ENCODE results near the gene SLC11A1.

SLC11A1 gene

DNA sequence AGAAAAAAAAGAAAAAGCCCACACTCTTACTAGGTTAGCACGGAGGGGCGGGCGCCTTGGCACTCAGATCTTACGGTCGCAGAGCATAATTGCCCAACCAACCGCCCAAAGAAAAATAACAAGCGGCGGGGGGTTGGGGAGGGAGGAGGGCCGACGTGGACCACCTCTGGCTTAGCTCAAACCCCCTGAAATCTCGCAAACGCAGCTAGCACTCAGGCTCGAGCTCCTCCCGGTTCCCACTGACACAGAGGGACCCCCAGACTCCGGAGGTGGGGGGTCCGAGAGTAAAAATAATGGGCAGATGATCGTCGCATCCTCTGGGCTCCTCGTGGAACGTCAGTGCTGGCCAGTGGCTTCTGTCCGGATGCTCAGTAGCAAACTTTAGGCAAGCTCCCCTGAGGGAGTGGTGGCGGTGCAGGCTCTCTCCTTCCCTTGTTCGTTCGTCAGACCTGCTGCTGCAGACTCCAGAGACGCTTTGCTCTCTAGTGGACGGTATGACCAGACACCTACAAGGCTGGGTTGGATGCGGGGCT, 13.4 kb upstream of the SLC11A1 start:
- Histone ChIP-seq H3K9ac (ENCODE audit: low read depth, low read length) (no peak overlapping the region), H3K4me1 (ENCODE audit: insufficient read depth, low read length) (no peaks in the 10 kb centered on the region), H3K27ac (ENCODE audit: low read length) (no peak overlapping the region), H3K27me3 (ENCODE audit: insufficient read depth, low read length) (peaks cover 7% of the 10 kb centered on the region; the same call in 1 of the 2 replicates), H3K4me3 (ENCODE audit: low read length) (peak overlapping the region; percentile 47; the same call in 1 of the 2 replicates), H3K36me3 (ENCODE audit: insufficient read depth, low read depth, low read length) (no peaks in the 10 kb centered on the region), H3K9me3 (ENCODE audit: insufficient read depth, low read depth, low read length) (no peaks in the 10 kb centered on the region)

DNA sequence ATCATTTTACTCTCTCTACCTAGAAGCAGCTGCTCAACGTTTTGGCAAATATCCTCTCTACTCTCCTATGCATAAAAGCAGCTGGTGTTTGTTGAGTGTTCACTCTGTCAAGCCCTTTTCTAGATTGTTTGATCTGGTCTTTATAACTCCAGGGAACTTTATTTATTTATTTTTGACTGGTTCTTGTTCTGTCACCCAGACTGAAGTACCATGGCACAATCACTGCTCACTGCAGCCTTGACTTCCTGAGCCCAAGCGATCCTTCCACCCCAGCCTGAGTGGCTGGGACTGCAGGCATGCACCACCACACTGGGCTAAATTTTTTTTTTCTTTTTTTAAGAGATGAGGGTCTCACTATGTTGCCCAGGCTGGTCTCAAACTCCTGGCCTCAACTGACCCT, 12.7 kb upstream of the SLC11A1 start:
- Histone ChIP-seq H3K9ac (ENCODE audit: low read depth, low read length) (no peak overlapping the region), H3K27ac (ENCODE audit: low read length) (no peak overlapping the region), H3K36me3 (ENCODE audit: insufficient read depth, low read depth, low read length) (no peaks in the 10 kb centered on the region), H3K9me3 (ENCODE audit: insufficient read depth, low read depth, low read length) (no peaks in the 10 kb centered on the region), H3K4me3 (ENCODE audit: low read length) (no peak overlapping the region), H3K4me1 (ENCODE audit: insufficient read depth, low read length) (no peaks in the 10 kb centered on the region), H3K27me3 (ENCODE audit: insufficient read depth, low read length) (peaks cover 7% of the 10 kb centered on the region; the same call in 1 of the 2 replicates)

DNA sequence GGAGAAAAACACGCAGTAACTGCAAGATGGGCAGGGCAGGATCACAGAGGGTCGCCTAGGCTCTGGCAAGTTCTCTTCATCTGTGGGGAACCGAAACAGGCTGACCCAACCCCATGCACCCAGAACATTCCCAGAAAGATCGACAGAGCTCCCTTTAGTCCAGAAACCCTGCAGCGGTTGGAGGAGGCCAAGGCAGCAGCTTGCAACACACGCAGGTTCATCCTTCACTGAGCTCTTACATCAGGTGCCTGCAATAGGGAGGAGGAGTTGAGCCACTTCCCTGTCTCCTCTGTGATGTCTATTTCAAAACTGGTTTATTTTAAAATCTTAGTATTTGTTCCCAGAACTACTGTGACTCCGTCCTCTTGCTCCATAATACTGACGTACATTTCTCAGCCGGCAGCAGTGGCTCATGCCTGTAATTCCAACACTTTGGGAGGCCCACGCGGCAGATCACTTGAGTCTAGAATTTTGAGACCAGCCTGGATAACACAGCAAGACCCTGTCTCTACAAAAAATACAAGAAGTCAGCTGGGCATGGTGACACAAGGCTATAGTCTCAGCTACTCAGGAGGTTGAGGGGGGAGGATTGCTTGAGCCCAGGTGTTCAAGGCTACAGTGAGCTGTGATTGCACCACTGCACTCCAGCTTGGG, 11.5 kb upstream of the SLC11A1 start:
- no peak overlapping the region for H3K4me3 ChIP-seq (ENCODE audit: low read length)
- H3K9me3 ChIP-seq (ENCODE audit: insufficient read depth, low read depth, low read length), result no peaks in the 10 kb centered on the region
- no peak overlapping the region for H3K27ac ChIP-seq (ENCODE audit: low read length)
- no peaks in the 10 kb centered on the region for H3K4me1 ChIP-seq (ENCODE audit: insufficient read depth, low read length)
- no peaks in the 10 kb centered on the region for H3K36me3 ChIP-seq (ENCODE audit: insufficient read depth, low read depth, low read length)
- H3K9ac ChIP-seq (ENCODE audit: low read depth, low read length), result no peak overlapping the region; the same call in 1 of the 2 replicates
- H3K27me3 ChIP-seq (ENCODE audit: insufficient read depth, low read length), result peaks cover 7% of the 10 kb centered on the region; the same call in 1 of the 2 replicates

DNA sequence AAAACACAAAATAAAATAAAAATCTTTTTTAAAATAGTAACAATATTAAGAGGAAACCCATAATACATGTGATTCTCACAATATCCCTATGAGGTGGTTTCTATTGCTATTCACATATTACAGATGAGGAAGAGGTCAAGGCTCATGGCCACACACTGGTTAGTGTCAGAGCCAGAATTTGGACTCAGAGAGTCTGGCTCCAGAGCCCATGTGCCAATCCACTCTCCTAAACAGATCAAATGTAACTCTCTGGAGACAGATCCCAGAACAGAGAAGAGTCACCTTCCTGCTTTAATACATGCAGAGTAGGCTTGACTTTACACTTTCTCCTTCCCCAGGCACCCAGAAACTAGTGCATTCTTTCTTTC, 10.1 kb upstream of the SLC11A1 start:
- peaks cover 7% of the 10 kb centered on the region; the same call in 1 of the 2 replicates for H3K27me3 ChIP-seq (ENCODE audit: insufficient read depth, low read length)
- no peaks in the 10 kb centered on the region for H3K9me3 ChIP-seq (ENCODE audit: insufficient read depth, low read depth, low read length)
- H3K4me3 ChIP-seq (ENCODE audit: low read length), result no peak overlapping the region
- H3K4me1 ChIP-seq (ENCODE audit: insufficient read depth, low read length), result no peaks in the 10 kb centered on the region
- H3K27ac ChIP-seq (ENCODE audit: low read length), result no peak overlapping the region
- H3K9ac ChIP-seq (ENCODE audit: low read depth, low read length), result no peak overlapping the region
- H3K36me3 ChIP-seq (ENCODE audit: insufficient read depth, low read depth, low read length), result no peaks in the 10 kb centered on the region

DNA sequence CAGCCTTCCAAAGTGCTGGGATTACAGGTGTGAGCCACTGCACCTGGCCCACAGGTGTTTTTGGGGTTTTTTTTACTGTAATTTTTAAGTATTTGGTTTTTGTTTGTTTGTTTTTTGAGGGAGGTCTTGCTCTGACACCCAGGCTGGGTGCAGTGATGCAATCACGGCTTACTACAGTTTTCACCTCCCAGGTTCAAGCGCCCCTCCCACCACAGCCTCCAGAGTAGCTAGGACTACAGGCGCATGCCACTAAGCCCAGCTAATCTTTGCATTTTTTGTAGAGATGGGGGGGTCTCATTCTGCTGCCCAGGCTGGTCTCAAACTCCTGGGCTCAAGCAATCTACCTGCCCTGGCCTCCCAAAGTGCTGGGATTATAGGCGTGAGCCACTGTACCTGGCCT, 7.3 kb upstream of the SLC11A1 start:
- Histone ChIP-seq H3K4me1 (ENCODE audit: insufficient read depth, low read length) (no peaks in the 10 kb centered on the region), H3K36me3 (ENCODE audit: insufficient read depth, low read depth, low read length) (no peaks in the 10 kb centered on the region), H3K4me3 (ENCODE audit: low read length) (no peak overlapping the region), H3K9me3 (ENCODE audit: insufficient read depth, low read depth, low read length) (no peaks in the 10 kb centered on the region), H3K27me3 (ENCODE audit: insufficient read depth, low read length) (no peaks in the 10 kb centered on the region), H3K9ac (ENCODE audit: low read depth, low read length) (no peak overlapping the region), H3K27ac (ENCODE audit: low read length) (no peak overlapping the region)

DNA sequence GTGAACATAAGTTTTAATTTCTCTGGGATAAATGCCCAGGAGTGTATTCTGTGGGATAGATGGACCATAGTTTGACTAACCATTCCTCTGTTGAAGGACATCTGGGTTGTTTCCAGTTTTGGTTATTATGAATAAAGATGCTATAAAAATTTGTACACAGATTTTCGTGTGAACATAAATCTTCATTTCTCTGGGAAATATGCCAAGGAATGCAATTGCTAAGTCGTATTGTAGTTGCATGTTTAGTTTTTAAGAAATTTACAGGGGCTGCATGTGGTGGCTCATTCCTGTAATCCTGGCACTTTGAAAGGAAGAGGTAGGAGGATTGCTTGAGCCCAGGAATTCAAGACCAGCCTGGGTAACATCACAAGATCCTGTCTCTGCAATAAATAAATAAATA, 6.9 kb upstream of the SLC11A1 start:
- no peak overlapping the region for H3K9ac ChIP-seq (ENCODE audit: low read depth, low read length)
- no peaks in the 10 kb centered on the region for H3K9me3 ChIP-seq (ENCODE audit: insufficient read depth, low read depth, low read length)
- H3K27ac ChIP-seq (ENCODE audit: low read length), result no peak overlapping the region
- H3K36me3 ChIP-seq (ENCODE audit: insufficient read depth, low read depth, low read length), result no peaks in the 10 kb centered on the region
- H3K27me3 ChIP-seq (ENCODE audit: insufficient read depth, low read length), result no peaks in the 10 kb centered on the region
- H3K4me3 ChIP-seq (ENCODE audit: low read length), result no peak overlapping the region
- no peaks in the 10 kb centered on the region for H3K4me1 ChIP-seq (ENCODE audit: insufficient read depth, low read length)

DNA sequence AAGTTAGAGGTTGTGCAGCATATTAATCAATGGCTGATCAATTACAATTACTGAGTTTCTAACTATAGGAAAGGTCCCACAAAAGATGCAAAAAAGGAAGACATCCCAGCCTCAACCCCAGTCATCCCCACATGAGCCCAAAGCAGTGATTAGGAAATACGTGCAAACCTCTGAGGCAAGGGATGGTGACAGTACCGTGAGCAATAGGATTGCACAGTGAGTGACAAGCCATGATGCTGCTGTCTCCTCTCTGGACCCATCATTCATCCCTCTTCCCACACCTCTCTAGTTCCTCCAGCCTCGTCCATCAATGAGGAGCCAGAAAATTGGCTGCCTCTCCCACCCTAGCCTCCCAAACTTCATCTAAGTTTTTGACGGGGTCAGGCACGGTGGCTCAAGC, 4.0 kb upstream of the SLC11A1 start:
- Histone ChIP-seq H3K9ac (ENCODE audit: low read depth, low read length) (no peak overlapping the region; the same call in 1 of the 2 replicates), H3K27ac (ENCODE audit: low read length) (no peak overlapping the region), H3K4me1 (ENCODE audit: insufficient read depth, low read length) (no peaks in the 10 kb centered on the region), H3K36me3 (ENCODE audit: insufficient read depth, low read depth, low read length) (no peaks in the 10 kb centered on the region), H3K27me3 (ENCODE audit: insufficient read depth, low read length) (peaks cover 13% of the 10 kb centered on the region), H3K9me3 (ENCODE audit: insufficient read depth, low read depth, low read length) (no peaks in the 10 kb centered on the region), H3K4me3 (ENCODE audit: low read length) (no peak overlapping the region)

DNA sequence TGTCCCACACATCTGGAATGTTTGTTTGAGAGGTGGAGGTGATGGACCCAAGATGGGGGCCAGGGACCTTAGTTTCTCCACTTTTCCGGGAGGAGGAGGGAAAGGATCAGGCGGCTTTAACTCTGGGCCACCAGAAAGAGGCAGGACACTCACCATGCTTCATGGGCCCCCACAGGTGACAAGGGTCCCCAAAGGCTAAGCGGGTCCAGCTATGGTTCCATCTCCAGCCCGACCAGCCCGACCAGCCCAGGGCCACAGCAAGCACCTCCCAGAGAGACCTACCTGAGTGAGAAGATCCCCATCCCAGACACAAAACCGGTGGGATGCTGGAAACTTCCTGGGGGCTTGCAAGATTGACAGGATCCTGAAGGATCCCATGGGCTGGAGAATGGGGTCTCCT, 712 bp downstream of the SLC11A1 start:
- Histone ChIP-seq H3K27me3 (ENCODE audit: insufficient read depth, low read length) (peaks cover 42% of the 10 kb centered on the region), H3K36me3 (ENCODE audit: insufficient read depth, low read depth, low read length) (no peaks in the 10 kb centered on the region), H3K9me3 (ENCODE audit: insufficient read depth, low read depth, low read length) (no peaks in the 10 kb centered on the region), H3K4me1 (ENCODE audit: insufficient read depth, low read length) (0 out of 2 replicates have a peak, but pooled peaks cover 3% of the 10 kb centered on the region), H3K9ac (ENCODE audit: low read depth, low read length) (no peak overlapping the region), H3K4me3 (ENCODE audit: low read length) (no peak overlapping the region), H3K27ac (ENCODE audit: low read length) (no peak overlapping the region)

DNA sequence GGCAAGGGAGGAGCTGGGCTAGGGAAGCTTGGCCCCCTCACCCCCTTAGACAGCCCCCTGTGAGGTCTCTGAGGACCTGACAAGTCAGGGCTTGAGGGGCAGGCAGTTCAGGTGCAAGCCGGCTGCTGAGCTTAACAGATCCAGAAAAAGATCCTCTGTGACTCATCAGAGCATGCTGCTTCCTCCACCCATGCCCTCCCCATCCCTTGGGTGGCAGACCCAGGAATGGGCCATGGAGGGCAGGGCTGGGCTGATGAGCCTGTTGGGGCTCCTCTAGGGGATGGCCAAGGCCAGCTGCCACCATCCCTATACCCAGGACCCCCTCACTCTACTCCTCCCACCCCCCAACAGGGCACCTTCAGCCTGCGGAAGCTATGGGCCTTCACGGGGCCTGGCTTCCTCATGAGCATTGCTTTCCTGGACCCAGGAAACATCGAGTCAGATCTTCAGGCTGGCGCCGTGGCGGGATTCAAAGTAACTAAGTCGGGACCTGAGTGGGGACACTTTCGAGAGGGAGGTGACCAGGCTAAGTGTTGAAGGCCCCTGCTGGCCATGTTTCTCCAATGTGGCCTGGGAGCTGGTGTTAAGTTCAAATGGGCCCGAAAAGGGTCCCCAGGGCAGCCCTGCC, 1.9 kb downstream of the SLC11A1 start:
- H3K4me1 ChIP-seq (ENCODE audit: insufficient read depth, low read length), result 0 out of 2 replicates have a peak, but pooled peaks cover 3% of the 10 kb centered on the region
- no peak overlapping the region for H3K9ac ChIP-seq (ENCODE audit: low read depth, low read length)
- H3K4me3 ChIP-seq (ENCODE audit: low read length), result no peak overlapping the region

DNA sequence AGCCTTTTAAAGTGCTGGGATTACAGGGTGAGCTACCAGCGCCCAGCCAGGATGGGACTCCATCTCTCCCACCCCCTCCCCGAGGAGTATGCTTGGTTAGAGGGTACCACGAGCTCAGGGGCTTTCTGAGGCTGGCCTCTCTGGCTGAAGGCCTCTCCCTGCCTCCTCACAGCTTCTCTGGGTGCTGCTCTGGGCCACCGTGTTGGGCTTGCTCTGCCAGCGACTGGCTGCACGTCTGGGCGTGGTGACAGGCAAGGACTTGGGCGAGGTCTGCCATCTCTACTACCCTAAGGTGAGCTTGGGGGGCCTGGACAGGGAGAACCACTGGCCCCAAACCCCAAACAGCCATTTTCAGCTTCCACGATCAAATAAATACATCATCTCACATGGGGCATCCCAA, 2.9 kb downstream of the SLC11A1 start:
- Histone ChIP-seq H3K9me3 (ENCODE audit: insufficient read depth, low read depth, low read length) (no peaks in the 10 kb centered on the region), H3K4me3 (ENCODE audit: low read length) (no peak overlapping the region), H3K4me1 (ENCODE audit: insufficient read depth, low read length) (0 out of 2 replicates have a peak, but pooled peaks cover 3% of the 10 kb centered on the region), H3K27me3 (ENCODE audit: insufficient read depth, low read length) (peaks cover 42% of the 10 kb centered on the region), H3K9ac (ENCODE audit: low read depth, low read length) (no peak overlapping the region), H3K36me3 (ENCODE audit: insufficient read depth, low read depth, low read length) (no peaks in the 10 kb centered on the region), H3K27ac (ENCODE audit: low read length) (no peak overlapping the region)

More for the DNA sequence above, 1.9 kb downstream of the SLC11A1 start:
- Histone ChIP-seq H3K27me3 (ENCODE audit: insufficient read depth, low read length) (peaks cover 42% of the 10 kb centered on the region), H3K36me3 (ENCODE audit: insufficient read depth, low read depth, low read length) (no peaks in the 10 kb centered on the region), H3K9me3 (ENCODE audit: insufficient read depth, low read depth, low read length) (no peaks in the 10 kb centered on the region), H3K27ac (ENCODE audit: low read length) (no peak overlapping the region)

DNA sequence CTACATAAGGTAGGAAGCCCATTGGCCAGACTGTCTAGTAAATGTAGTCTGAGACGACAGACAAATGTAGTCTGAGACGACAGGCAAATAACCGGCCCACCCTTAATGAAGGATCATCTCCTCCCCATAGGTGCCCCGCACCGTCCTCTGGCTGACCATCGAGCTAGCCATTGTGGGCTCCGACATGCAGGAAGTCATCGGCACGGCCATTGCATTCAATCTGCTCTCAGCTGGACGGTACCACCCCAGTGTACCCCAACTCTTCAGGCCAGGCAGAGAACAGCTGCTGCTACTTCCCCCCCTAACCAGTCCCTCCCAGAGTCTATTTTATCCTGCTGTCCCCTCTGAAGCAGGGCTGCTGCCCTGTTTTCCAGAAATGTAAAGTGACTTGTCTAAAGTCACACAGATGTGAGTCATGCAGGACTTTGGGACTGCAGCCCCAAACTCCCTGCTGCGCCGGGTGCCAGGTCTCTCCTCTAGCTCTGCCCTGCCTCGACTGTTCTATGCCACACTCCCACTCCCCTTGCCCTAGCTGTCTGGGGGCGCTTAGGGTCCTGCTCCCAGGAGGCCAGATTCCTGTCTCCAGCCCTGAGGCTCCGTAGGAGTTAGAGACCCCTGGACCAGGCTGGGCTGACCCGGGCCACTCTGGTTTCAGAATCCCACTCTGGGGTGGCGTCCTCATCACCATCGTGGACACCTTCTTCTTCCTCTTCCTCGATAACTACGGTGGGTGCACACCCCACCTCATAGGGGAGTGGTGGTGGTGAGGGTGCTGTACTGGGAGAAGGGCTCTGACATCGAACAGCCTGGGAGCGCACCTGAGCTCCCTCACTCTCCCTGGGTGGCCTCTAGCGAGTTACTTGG, 4.7 kb downstream of the SLC11A1 start:
- no peaks in the 10 kb centered on the region for H3K36me3 ChIP-seq (ENCODE audit: insufficient read depth, low read depth, low read length)
- H3K27ac ChIP-seq (ENCODE audit: low read length), result no peak overlapping the region
- H3K9ac ChIP-seq (ENCODE audit: low read depth, low read length), result peak overlapping the region; percentile 64; the same call in 1 of the 2 replicates
- 0 out of 2 replicates have a peak, but pooled peaks cover 3% of the 10 kb centered on the region for H3K4me1 ChIP-seq (ENCODE audit: insufficient read depth, low read length)
- H3K9me3 ChIP-seq (ENCODE audit: insufficient read depth, low read depth, low read length), result no peaks in the 10 kb centered on the region
- peak overlapping the region; percentile 62 for H3K4me3 ChIP-seq (ENCODE audit: low read length)
- peaks cover 39% of the 10 kb centered on the region for H3K27me3 ChIP-seq (ENCODE audit: insufficient read depth, low read length)
